Measurements from ENCODE around the gene BABAM2. TPM values are rescaled to one million over a fixed set of nuclear protein-coding genes. Genes with fewer than 3 reads are reported as not detected.

The BABAM2 gene
- total RNA-seq, 4 donors from 2014 or later = 57.2 to 72.2 (median 67.5) TPM

DNA sequence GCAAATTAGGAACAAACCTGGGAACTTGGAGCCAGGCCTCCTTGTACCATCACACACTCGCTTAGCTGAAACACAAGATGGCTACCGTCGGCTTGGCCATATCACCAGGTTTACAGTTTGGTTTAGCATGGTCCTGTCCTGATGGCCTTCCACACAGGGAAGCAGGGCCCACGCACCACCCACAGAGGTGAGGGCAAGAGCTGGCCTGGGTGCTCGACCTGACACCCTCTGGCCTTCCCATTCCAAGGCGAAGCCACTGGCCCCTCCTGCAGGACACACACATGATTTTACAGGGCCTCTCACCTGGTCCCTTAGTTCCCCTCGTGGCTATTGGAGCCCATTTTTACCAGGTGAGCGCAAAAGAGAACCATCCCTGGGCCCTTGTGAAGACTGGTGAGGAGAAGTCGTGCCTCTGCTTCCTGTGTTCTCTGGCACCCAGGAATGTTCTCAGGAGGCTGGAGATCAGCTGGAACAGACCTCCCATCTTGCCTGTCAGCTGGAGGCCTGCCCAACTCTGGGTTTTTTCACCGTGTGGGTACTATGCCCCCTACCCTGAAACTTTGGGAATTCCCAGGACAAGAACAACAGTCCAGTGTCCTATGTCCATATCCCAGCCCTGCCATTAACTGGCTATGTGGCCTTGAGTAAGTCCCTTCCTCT, 449.1 kb downstream of the BABAM2 start:
- Histone ChIP-seq H3K27ac (peak overlapping the region; percentile 57 to 89 (median 74)), H3K4me3 (no peak overlapping the region), H3K4me1 (peaks cover 78 to 80% of the 10 kb centered on the region in 2 donors), H3K36me3 (no peaks in the 10 kb centered on the region), H3K9me3 (no peaks in the 10 kb centered on the region), H3K27me3 (no peaks in the 10 kb centered on the region)
- in situ Hi-C loops (cut with MboI; ENCODE audit: low sequenced_read_pairs in 4 of 4) = no loop called here
- no peak for TF ChIP-seq POLR2A (IDR thresholded peaks at IDR 0.05)
- TF ChIP-seq, protein P1, sequence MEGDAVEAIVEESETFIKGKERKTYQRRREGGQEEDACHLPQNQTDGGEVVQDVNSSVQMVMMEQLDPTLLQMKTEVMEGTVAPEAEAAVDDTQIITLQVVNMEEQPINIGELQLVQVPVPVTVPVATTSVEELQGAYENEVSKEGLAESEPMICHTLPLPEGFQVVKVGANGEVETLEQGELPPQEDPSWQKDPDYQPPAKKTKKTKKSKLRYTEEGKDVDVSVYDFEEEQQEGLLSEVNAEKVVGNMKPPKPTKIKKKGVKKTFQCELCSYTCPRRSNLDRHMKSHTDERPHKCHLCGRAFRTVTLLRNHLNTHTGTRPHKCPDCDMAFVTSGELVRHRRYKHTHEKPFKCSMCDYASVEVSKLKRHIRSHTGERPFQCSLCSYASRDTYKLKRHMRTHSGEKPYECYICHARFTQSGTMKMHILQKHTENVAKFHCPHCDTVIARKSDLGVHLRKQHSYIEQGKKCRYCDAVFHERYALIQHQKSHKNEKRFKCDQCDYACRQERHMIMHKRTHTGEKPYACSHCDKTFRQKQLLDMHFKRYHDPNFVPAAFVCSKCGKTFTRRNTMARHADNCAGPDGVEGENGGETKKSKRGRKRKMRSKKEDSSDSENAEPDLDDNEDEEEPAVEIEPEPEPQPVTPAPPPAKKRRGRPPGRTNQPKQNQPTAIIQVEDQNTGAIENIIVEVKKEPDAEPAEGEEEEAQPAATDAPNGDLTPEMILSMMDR (IDR thresholded peaks at IDR 0.05 in 4 of 5, conservative IDR thresholded peaks at IDR 0.05 in 1 of 5) = no peak
- intact Hi-C loops (cut with DNase I; ENCODE audit: low total_unique reads) = loop anchor here (5.0 kb wide), 1 partner anchor 637 kb away; no protein-coding TSS in a partner anchor
- DNase-seq (no peak), ATAC-seq (no peak)

DNA sequence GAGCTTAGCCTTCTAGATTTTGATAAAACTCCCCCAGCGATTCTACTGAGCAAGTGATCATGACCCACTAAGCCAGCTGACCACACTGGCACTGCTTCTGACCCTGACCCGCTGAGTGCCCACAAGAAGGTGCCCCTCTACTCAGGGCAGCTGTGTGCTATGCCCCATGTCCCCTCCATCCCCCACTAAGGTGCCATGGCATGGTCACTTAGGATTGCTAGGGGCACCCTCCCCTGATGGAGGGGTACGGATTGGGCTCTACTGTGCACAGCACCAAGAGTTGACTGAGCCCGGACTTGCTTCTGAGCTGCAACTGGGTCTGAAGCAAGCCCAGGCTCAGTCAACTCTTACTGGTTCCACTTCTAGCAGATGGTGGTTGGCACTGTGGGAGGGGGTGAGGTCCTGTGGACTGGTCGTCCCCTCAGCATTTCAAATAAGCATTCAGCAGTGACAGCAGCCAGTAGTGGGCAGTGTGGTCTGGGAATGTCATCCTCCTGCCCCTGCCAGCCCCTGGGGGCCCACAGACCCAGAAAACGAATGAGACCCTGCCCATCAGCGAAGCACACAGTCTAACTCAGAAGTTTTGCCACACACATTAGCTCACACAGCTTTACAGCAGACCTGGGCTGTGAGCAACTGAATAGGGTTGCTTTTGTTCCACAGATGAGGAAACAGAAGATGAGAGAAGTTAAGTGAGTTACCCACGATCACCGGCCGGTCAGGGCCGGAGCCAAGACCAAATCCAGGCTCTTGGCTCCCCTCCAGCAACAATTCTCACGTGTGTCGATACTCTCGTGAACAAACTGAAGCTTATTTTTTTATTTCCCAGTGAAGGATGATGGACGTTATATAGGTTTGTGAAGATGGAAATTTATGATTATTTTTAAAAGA, 450.0 kb downstream of the BABAM2 start:
- Histone ChIP-seq H3K4me1 (peaks cover 72 to 77% of the 10 kb centered on the region in 2 donors), H3K36me3 (no peaks in the 10 kb centered on the region), H3K27me3 (no peaks in the 10 kb centered on the region), H3K4me3 (no peak overlapping the region), H3K27ac (peak overlapping the region; percentile 85 to 89 (median 87)), H3K9me3 (no peaks in the 10 kb centered on the region)
- in situ Hi-C loops (cut with MboI; ENCODE audit: low sequenced_read_pairs in 4 of 4) (no loop called here), intact Hi-C loops (cut with DNase I; ENCODE audit: low total_unique reads) (loop anchor here (5.0 kb wide), 1 partner anchor 638 kb away; no protein-coding TSS in a partner anchor)
- ATAC-seq (no peak), DNase-seq (no peak)
- TF ChIP-seq, protein P1 (IDR thresholded peaks at IDR 0.05 in 4 of 5, conservative IDR thresholded peaks at IDR 0.05 in 1 of 5) = no peak
- TF ChIP-seq POLR2A (IDR thresholded peaks at IDR 0.05) = no peak

DNA sequence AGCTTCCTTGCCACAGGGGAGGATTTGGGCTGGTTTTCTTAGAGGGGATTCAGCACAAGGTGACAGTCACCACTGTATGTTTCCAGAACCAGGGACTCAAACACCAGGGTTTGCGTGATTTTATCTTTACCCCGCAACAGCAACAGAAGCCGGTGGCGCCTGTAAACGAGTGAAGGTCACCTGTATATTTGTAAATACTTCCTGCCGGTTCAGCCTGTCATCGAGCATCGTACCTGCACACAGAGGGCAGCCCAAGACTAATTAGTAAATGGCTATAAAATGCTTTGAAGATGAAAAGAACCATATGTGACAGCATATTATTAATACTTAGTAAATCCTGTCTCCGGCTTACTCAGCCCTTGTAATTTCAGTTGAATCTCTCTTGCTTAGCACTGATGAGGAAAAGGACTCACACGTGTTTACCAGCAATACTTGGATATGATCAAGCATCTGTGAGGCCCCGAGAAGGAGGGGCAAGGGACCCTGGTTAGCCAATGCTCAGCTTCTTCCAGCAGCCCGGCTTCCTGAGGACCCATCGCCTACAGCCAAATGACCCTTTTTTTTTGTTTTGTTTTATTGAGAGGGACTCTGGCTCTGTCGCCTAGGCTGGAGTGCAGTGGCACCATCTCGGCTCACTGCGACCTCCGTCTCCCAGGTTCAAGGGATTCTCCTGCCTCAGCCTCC, 450.8 kb downstream of the BABAM2 start:
- intact Hi-C loops (cut with DNase I; ENCODE audit: low total_unique reads) (loop anchor here (5.0 kb wide), 1 partner anchor 639 kb away; no protein-coding TSS in a partner anchor), in situ Hi-C loops (cut with MboI; ENCODE audit: low sequenced_read_pairs in 4 of 4) (no loop called here)
- ATAC-seq (no peak), DNase-seq (no peak)
- no peak for TF ChIP-seq POLR2A (IDR thresholded peaks at IDR 0.05)
- TF ChIP-seq, protein P1 (IDR thresholded peaks at IDR 0.05 in 4 of 5, conservative IDR thresholded peaks at IDR 0.05 in 1 of 5) = no peak
- no peaks in the 10 kb centered on the region for H3K27me3 ChIP-seq
- H3K9me3 ChIP-seq = no peaks in the 10 kb centered on the region
- H3K4me1 ChIP-seq = peaks cover 74 to 80% of the 10 kb centered on the region in 2 donors
- H3K27ac ChIP-seq = peak overlapping the region; percentile 85 to 89 (median 87)
- H3K4me3 ChIP-seq = no peak overlapping the region
- no peaks in the 10 kb centered on the region for H3K36me3 ChIP-seq

DNA sequence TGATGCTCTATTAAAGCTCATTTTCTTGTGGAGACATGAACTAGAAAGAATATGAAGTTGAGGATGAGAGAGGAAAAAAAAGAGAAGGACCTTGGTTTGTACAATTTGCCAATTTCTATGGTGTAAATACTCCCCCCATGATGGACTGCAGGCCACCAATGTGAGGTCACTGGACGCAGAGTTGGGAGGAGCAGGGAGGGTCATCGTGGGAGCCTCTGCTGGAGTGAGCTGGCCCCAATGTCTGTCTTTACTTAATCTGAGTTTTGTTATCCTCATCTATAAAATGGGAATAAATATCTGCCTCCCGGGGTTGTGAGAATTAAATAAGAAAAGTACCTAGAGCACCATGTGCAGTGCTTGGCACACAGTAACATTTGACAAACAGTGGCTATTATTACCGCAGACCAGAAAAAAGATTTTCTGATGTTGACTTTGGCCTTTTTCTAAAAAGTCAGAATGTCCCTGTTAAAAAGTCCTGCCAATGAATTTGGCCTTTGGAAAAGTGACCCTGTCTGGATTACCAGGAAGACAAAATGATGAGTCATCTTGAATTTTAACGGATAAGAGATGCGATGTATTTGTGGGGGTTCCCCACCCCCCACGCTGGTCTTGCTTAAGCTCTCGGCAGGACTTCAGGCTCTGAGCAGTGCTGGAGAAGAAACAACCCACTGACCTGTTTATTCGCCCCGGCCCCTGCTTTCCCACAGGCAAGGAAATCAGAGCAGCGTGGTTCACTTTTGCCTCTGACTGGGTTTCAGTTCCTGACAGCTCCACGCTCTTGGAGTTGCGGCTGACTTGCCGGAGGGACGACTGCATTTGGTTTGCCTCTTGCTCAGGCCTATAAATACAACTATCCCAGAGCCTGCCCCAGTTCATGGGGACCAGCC, 451.8 kb downstream of the BABAM2 start:
- Histone ChIP-seq H3K27ac (peak overlapping the region; percentile 85 to 89 (median 87)), H3K4me1 (peaks cover 73 to 82% of the 10 kb centered on the region in 2 donors), H3K9me3 (no peaks in the 10 kb centered on the region), H3K36me3 (no peaks in the 10 kb centered on the region), H3K4me3 (peak overlapping the region; percentile 26 to 37 (median 32)), H3K27me3 (no peaks in the 10 kb centered on the region)
- intact Hi-C loops (cut with DNase I; ENCODE audit: low total_unique reads) (loop anchor here (2.0 to 5.0 kb wide), 2 partner anchors 48 to 640 kb away; no protein-coding TSS in a partner anchor), in situ Hi-C loops (cut with MboI; ENCODE audit: low sequenced_read_pairs in 4 of 4) (no loop called here)
- ATAC-seq (peak; percentile 54 to 60), DNase-seq (peak; percentile 56 to 72)
- peak; percentile 52 to 69 for TF ChIP-seq POLR2A (IDR thresholded peaks at IDR 0.05)
- TF ChIP-seq, protein P1 (IDR thresholded peaks at IDR 0.05 in 4 of 5, conservative IDR thresholded peaks at IDR 0.05 in 1 of 5) = no peak

Measured in gastrocnemius medialis (tissue), 4 donors.